Glutamatergic neuron (in vitro differentiated cells): Measurements from ENCODE around the gene SIK3. TPM values are rescaled to one million over a fixed set of nuclear protein-coding genes. Genes with fewer than 3 reads are reported as not detected.

Experiments
- DNase-seq: peaks from one replicate; pipeline ENCODE4 v3.0.0; 2022
- H3K27ac Mint-ChIP-seq: one replicate; pipeline ENCODE4 v1.8.0; 2020; ENCODE audit warnings: mild to moderate bottlenecking, mixed read lengths, inconsistent platforms; ENCODE audit not compliant: unreplicated experiment
- H3K27me3 Mint-ChIP-seq: one replicate; pipeline ENCODE4 v1.8.0; 2020; ENCODE audit warnings: mild to moderate bottlenecking, moderate library complexity, mixed read lengths, inconsistent platforms; ENCODE audit not compliant: unreplicated experiment
- H3K36me3 Mint-ChIP-seq: one replicate; pipeline ENCODE4 v1.8.0; 2020; ENCODE audit warnings: mild to moderate bottlenecking, mixed read lengths, inconsistent platforms; ENCODE audit not compliant: unreplicated experiment
- H3K4me1 Mint-ChIP-seq: one replicate; pipeline ENCODE4 v1.8.0; 2020; ENCODE audit warnings: mild to moderate bottlenecking, low read depth, mixed read lengths, inconsistent platforms; ENCODE audit not compliant: unreplicated experiment
- H3K4me3 Mint-ChIP-seq: one replicate; pipeline ENCODE4 v1.8.0; 2020; ENCODE audit warnings: mild to moderate bottlenecking, mixed read lengths, inconsistent platforms; ENCODE audit not compliant: unreplicated experiment
- H3K9me3 Mint-ChIP-seq: one replicate; pipeline ENCODE4 v1.8.0; 2020; ENCODE audit warnings: mild to moderate bottlenecking, moderate library complexity, mixed read lengths, inconsistent platforms; ENCODE audit not compliant: unreplicated experiment
- total RNA-seq: library from RNA; stranded (reverse); fragmentation: NEBNext Ultra II Directional; extraction: Animal tissue kit (Norgen Biotek cat#: 25700); gene quantifications from one replicate; pipeline ENCODE4 v1.2.1, GENCODE V29; 2021; ENCODE audit not compliant: unreplicated experiment
- TF ChIP-seq, protein P1 (sequence below): fragments of 200-600 bp; sonication (generic); IDR thresholded peaks from one replicate; pipeline ENCODE4 v1.5.0; 2021; ENCODE audit not compliant: partially characterized antibody, unreplicated experiment

Gene SIK3
- total RNA-seq, 1 donor from 2014 or later, result 22.2 TPM

DNA sequence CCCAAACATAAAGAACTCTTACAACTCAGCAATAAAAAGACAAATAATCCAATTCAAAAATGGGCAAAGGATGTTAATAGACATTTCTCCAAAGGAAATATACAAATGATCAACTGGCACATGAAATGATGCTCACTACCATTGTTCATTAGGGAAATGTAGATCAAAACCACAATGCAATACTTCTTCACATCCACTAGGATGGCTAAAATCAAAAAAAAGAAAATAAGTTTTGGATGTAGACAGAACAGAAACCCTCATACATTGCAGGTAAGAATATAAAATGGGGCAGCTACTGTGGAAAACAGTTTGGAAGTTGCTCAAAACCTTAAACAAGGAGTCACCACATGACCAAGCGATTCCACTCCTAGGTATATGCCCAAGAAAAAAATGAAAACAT is 16.3 kb downstream of the SIK3 start:
- TF ChIP-seq, protein P1, sequence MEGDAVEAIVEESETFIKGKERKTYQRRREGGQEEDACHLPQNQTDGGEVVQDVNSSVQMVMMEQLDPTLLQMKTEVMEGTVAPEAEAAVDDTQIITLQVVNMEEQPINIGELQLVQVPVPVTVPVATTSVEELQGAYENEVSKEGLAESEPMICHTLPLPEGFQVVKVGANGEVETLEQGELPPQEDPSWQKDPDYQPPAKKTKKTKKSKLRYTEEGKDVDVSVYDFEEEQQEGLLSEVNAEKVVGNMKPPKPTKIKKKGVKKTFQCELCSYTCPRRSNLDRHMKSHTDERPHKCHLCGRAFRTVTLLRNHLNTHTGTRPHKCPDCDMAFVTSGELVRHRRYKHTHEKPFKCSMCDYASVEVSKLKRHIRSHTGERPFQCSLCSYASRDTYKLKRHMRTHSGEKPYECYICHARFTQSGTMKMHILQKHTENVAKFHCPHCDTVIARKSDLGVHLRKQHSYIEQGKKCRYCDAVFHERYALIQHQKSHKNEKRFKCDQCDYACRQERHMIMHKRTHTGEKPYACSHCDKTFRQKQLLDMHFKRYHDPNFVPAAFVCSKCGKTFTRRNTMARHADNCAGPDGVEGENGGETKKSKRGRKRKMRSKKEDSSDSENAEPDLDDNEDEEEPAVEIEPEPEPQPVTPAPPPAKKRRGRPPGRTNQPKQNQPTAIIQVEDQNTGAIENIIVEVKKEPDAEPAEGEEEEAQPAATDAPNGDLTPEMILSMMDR, result peak; percentile 39
- Mint-ChIP-seq H3K36me3 (no peaks in the 10 kb centered on the region), H3K27me3 (peaks cover 3% of the 10 kb centered on the region), H3K4me1 (peaks cover 9% of the 10 kb centered on the region), H3K27ac (no peak overlapping the region), H3K4me3 (no peak overlapping the region), H3K9me3 (no peaks in the 10 kb centered on the region)
- no peak for DNase-seq

DNA sequence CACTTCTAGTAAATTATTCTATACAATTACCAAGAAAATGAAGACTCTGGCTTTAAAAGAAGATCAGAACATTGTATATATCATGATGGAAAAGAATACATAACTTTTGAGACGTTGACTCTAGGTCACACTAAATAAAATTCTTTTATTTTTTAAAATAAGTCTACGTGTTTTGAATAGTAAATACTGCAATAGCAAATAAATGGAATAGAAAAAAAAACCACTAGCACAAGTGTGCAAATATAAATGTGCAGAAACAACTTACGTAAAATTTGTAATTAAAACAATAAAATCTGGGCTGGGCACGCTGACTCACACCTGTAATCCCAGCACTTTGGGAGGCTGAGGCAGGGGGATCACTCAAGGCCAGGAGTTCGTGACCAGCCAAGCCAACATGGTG is 17.9 kb downstream of the SIK3 start:
- TF ChIP-seq, protein P1, result no peak
- Mint-ChIP-seq H3K9me3 (no peaks in the 10 kb centered on the region), H3K27ac (no peak overlapping the region), H3K4me1 (peaks cover 9% of the 10 kb centered on the region), H3K27me3 (no peaks in the 10 kb centered on the region), H3K36me3 (no peaks in the 10 kb centered on the region), H3K4me3 (no peak overlapping the region)
- DNase-seq, result no peak

DNA sequence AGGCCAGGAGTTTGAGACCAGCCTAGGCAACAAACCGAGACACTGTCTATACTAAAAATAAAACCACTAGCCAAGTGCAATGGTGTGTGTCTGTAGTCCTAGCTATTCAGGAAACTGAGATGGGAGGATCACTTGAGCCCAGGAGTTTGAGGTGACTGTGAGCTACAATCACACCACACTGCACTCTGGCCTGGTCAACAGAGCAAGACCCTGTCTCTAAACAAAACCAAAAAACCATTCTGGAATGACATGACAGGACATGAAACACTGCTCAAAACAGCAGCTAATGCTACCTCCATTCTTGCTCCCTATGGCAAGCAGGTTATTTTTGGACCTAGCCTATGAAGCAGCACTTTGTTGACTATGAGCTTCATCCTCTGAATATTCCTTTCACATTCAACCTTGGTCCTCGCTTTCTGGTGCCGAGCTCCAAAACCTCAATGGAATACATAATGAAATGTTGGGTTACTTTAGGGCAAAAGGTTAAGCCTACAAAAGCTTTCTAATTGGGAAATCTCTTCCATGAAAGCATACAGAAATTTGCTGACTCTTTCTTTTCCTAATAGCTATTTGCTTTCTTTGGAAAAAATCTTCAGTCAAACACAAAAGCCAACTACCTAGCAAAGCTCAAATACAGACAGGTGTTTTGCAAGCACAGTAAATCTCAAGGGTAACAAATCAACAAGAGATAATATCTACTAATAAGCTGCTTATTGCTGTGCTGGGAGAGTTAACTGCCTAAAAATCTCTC is 21.1 kb downstream of the SIK3 start:
- Mint-ChIP-seq H3K27ac (no peak overlapping the region), H3K27me3 (no peaks in the 10 kb centered on the region), H3K9me3 (no peaks in the 10 kb centered on the region), H3K4me1 (peaks cover 6% of the 10 kb centered on the region), H3K36me3 (no peaks in the 10 kb centered on the region), H3K4me3 (no peak overlapping the region)
- no peak for DNase-seq
- TF ChIP-seq, protein P1, result no peak

DNA sequence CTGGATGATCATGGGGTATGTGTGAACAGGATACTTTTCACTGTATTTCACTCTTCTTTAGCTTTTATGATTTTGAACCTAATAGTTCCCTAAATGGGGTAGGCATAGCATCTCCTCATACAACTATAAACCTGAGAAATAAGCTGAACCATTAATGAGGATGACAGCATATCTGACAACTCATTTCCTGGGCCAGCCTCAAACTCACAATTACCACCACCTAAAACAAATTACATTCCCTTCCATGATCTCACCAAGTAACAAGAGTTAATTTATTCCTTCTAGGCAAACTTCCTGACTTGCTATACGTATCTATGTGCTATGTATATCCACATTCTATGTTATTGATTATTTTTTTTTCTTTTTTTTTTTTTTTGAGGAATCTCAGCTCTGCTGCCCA is 23.0 kb downstream of the SIK3 start:
- no peak overlapping the region for H3K27ac Mint-ChIP-seq
- no peak for DNase-seq
- no peaks in the 10 kb centered on the region for H3K9me3 Mint-ChIP-seq
- H3K4me1 Mint-ChIP-seq, result peaks cover 6% of the 10 kb centered on the region
- no peaks in the 10 kb centered on the region for H3K27me3 Mint-ChIP-seq
- H3K36me3 Mint-ChIP-seq, result no peaks in the 10 kb centered on the region
- no peak overlapping the region for H3K4me3 Mint-ChIP-seq
- TF ChIP-seq, protein P1, result no peak

DNA sequence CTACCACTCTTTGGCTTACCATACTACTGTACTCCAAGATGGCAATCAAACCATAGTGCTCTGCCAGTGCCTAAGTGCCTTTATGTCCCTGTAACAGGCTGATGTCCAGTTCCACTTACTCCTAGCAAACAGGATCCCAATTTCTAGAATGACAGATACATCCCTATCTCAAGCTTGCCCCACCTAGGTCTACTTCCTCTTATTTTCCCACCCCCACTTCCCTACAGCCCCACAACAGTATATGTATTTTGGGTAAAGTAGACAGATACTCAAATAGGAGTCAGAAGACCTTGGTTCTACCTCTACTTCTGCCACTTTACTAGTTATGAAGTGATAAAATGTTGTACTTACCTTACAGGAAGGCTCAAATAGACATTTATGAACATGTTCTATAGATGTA is 24.1 kb downstream of the SIK3 start:
- TF ChIP-seq, protein P1, result no peak
- Mint-ChIP-seq H3K36me3 (no peaks in the 10 kb centered on the region), H3K27ac (no peak overlapping the region), H3K4me1 (peaks cover 6% of the 10 kb centered on the region), H3K9me3 (no peaks in the 10 kb centered on the region), H3K27me3 (no peaks in the 10 kb centered on the region), H3K4me3 (no peak overlapping the region)
- DNase-seq, result no peak
